SKM-1 (cell line): ENCODE measurements around the gene MKKS.
"Not testable (repeated sequence)": the region's sequence is repeated elsewhere in the genome, so short reads cannot be mapped to it uniquely, and the experiment has no call there.

ENCODE experiments used
- DNase-seq: peaks from one replicate; lab custom pipeline; 2025; ENCODE audit not compliant: unreplicated experiment; lab: John Stamatoyannopoulos, UW

MKKS gene

GRCh38 chr20:10415013-10415650 is 18.9 kb downstream of the MKKS start:
- DNase-seq = no peak

GRCh38 chr20:10412591-10413408 is 21.2 kb downstream of the MKKS start:
- DNase-seq = no peak

- DNase-seq = no peak
These were observed 22.3 kb downstream of the MKKS start for GRCh38 chr20:10411673-10412072.

GRCh38 chr20:10408108-10408813 is 25.8 kb downstream of the MKKS start:
- DNase-seq = no peak

GRCh38 chr20:10404959-10405530 is 29.0 kb downstream of the MKKS start:
- DNase-seq = no peak

GRCh38 chr20:10404023-10404628 is 29.9 kb downstream of the MKKS start:
- DNase-seq = no peak

- DNase-seq = no peak
These were observed 30.9 kb downstream of the MKKS start for GRCh38 chr20:10402938-10403608.

- DNase-seq = no peak
These were observed 35.1 kb downstream of the MKKS start for GRCh38 chr20:10398834-10399369.

- not testable (repeated sequence) for DNase-seq
These were observed 39.3 kb downstream of the MKKS start for GRCh38 chr20:10394752-10395151.

GRCh38 chr20:10390709-10391108 is 43.3 kb downstream of the MKKS start:
- DNase-seq = no peak

- DNase-seq = no peak
These were observed 45.4 kb downstream of the MKKS start for GRCh38 chr20:10388597-10388996.

- DNase-seq = no peak
These were observed 46.3 kb downstream of the MKKS start for GRCh38 chr20:10387686-10388085.

- no peak for DNase-seq
These were observed 48.0 kb downstream of the MKKS start for GRCh38 chr20:10385850-10386544.

- DNase-seq = no peak
These were observed 52.5 kb downstream of the MKKS start for GRCh38 chr20:10381477-10381876.

- DNase-seq = no peak
These were observed 54.3 kb downstream of the MKKS start for GRCh38 chr20:10379761-10380160.

- DNase-seq = no peak
These were observed 57.5 kb downstream of the MKKS start for GRCh38 chr20:10376270-10377075.

- no peak for DNase-seq
These were observed 58.8 kb downstream of the MKKS start for GRCh38 chr20:10375191-10375590.

- no peak for DNase-seq
These were observed 60.0 kb downstream of the MKKS start for GRCh38 chr20:10374036-10374435.

GRCh38 chr20:10371467-10371866 is 62.6 kb downstream of the MKKS start:
- DNase-seq = no peak
